A673 (cell line): Measurements from ENCODE around the gene FCN1. TPM values are rescaled to one million over a fixed set of nuclear protein-coding genes. Genes with fewer than 3 reads are reported as not detected.

Experiments
- BruUV-seq: library from RNA; stranded (reverse); fragments of 400-500 nt; replicated peaks from 2 replicates; lab custom pipeline; 2021; lab: Mats Ljungman, UMichigan
- CTCF ChIA-PET: fragments of 300-600 bp; sonication (Branson Sonifier 250); formaldehyde crosslinking; loops from one replicate; lab custom pipeline; 2022; ENCODE audit warnings: antibody characterized with exemption; lab: Charles Lee
- POLR2A ChIA-PET: fragments of 300-600 bp; sonication (Branson Sonifier 250); formaldehyde crosslinking; loops from one replicate; lab custom pipeline; 2022; ENCODE audit warnings: antibody characterized with exemption; ENCODE audit not compliant: low non-redundant PET; lab: Charles Lee
- DNase-seq: peaks from one replicate; pipeline ENCODE4 v3.0.0-alpha.2; 2015; ENCODE audit warnings: low spot score
- H3K27ac ChIP-seq: fragments of 200-600 bp; sonication (generic); 2 replicates; pipeline ENCODE4 v1.5.1; 2016; ENCODE audit warnings: mixed run types, low read depth, mild to moderate bottlenecking, mixed read lengths, antibody characterized with exemption, low read length; ENCODE audit not compliant: poor library complexity, severe bottlenecking
- H3K27me3 ChIP-seq: fragments of 200-600 bp; sonication (generic); replicated peaks from 2 replicates; pipeline ENCODE4 v1.6.1; 2017; ENCODE audit warnings: mixed run types, low read depth, mild to moderate bottlenecking, mixed read lengths, antibody characterized with exemption, low read length; ENCODE audit not compliant: insufficient read depth, poor library complexity
- H3K36me3 ChIP-seq: fragments of 200-600 bp; sonication (generic); 2 replicates; pipeline ENCODE4 v1.6.1; 2016; ENCODE audit warnings: mixed run types, mild to moderate bottlenecking, mixed read lengths, antibody characterized with exemption, low read length; ENCODE audit not compliant: insufficient read depth, poor library complexity, severe bottlenecking
- H3K4me1 ChIP-seq: fragments of 200-600 bp; sonication (generic); 2 replicates; pipeline ENCODE4 v1.6.1; 2017; ENCODE audit warnings: mixed run types, mild to moderate bottlenecking, mixed read lengths, antibody characterized with exemption, low read length; ENCODE audit not compliant: insufficient read depth, poor library complexity, severe bottlenecking
- H3K4me3 ChIP-seq: fragments of 200-600 bp; sonication (generic); 2 replicates; pipeline ENCODE4 v1.5.1; 2016; ENCODE audit warnings: low read depth, mixed run types, mild to moderate bottlenecking, mixed read lengths, low read length; ENCODE audit not compliant: poor library complexity, severe bottlenecking
- H3K9me3 ChIP-seq: fragments of 200-600 bp; sonication (generic); 2 replicates; pipeline ENCODE4 v1.6.1; 2016; ENCODE audit warnings: mixed run types, low read depth, mild to moderate bottlenecking, mixed read lengths, antibody characterized with exemption, low read length; ENCODE audit not compliant: poor library complexity, severe bottlenecking
- CTCF ChIP-seq: fragments of 300-800, 200-600 bp; sonication (generic); conservative IDR thresholded peaks from 2 replicates; pipeline ENCODE4 v1.5.1; 2017; ENCODE audit warnings: low read depth, mild to moderate bottlenecking, antibody characterized with exemption, low read length, moderate library complexity, mixed read lengths
- EZH2 ChIP-seq: fragments of 200-600 bp; sonication (generic); IDR thresholded peaks from 2 replicates; pipeline ENCODE4 v1.6.1; 2017; ENCODE audit warnings: borderline replicate concordance, low read depth, mild to moderate bottlenecking, mixed read lengths, antibody characterized with exemption, low read length; ENCODE audit not compliant: poor library complexity, severe bottlenecking
- intact Hi-C: fragments of 100-400 bp; cut with micrococcal nuclease; formaldehyde crosslinking; loops from one replicate; pipeline ENCODE4 v1.10.0; 2022; ENCODE audit not compliant: unreplicated experiment
- total RNA-seq: library from RNA; stranded (reverse); gene quantifications from 2 replicates; pipeline ENCODE4 v1.2.3, GENCODE V29; 2021

FCN1 gene
- total RNA-seq, 1 experiment from 2014 or later: not detected

GRCh38 chr9:134963546-134963945 is 45.8 kb upstream of the FCN1 start:
- Histone ChIP-seq H3K4me3 (no peak overlapping the region), H3K27ac (no peak overlapping the region), H3K4me1 (peaks cover 12% of the 10 kb centered on the region), H3K9me3 (no peaks in the 10 kb centered on the region), H3K27me3 (no peaks in the 10 kb centered on the region), H3K36me3 (no peaks in the 10 kb centered on the region)
- DNase-seq: no peak
- BruUV-seq: no TSS peak
- ChIA-PET POLR2A (no interaction called here), CTCF (no interaction called here)
- TF ChIP-seq EZH2: no peak
- TF ChIP-seq CTCF: no peak
- intact Hi-C loops: no loop called here

- ChIA-PET POLR2A (no interaction called here), CTCF (no interaction called here)
- no peak for TF ChIP-seq EZH2
- TF ChIP-seq CTCF: no peak
- BruUV-seq: no TSS peak
- Histone ChIP-seq H3K4me3 (no peak overlapping the region), H3K36me3 (no peaks in the 10 kb centered on the region), H3K27me3 (no peaks in the 10 kb centered on the region), H3K27ac (no peak overlapping the region), H3K4me1 (peaks cover 8% of the 10 kb centered on the region), H3K9me3 (no peaks in the 10 kb centered on the region)
- no peak for DNase-seq
- intact Hi-C loops: no loop called here
Measured at GRCh38 chr9:134962973-134963364, 45.3 kb upstream of the FCN1 start.

GRCh38 chr9:134962065-134962972 is 44.6 kb upstream of the FCN1 start:
- Histone ChIP-seq H3K27ac (no peak overlapping the region), H3K9me3 (no peaks in the 10 kb centered on the region), H3K27me3 (no peaks in the 10 kb centered on the region), H3K4me3 (no peak overlapping the region), H3K4me1 (peaks cover 1% of the 10 kb centered on the region), H3K36me3 (no peaks in the 10 kb centered on the region)
- CTCF ChIA-PET: no interaction called here
- no TSS peak for BruUV-seq
- intact Hi-C loops: no loop called here
- no peak for DNase-seq
- no peak for TF ChIP-seq CTCF
- POLR2A ChIA-PET: no interaction called here
